ENCODE measurements around the gene PSMA6. TPM values are rescaled to one million over a fixed set of nuclear protein-coding genes. Genes with fewer than 3 reads are reported as not detected.

Gene PSMA6
- total and polyA plus RNA-seq, 10 of the 15 experiments (the other 5 are each of a cell fraction or from before 2014, with no cell fraction given) = 267 to 1,363 (median 402) TPM

DNA sequence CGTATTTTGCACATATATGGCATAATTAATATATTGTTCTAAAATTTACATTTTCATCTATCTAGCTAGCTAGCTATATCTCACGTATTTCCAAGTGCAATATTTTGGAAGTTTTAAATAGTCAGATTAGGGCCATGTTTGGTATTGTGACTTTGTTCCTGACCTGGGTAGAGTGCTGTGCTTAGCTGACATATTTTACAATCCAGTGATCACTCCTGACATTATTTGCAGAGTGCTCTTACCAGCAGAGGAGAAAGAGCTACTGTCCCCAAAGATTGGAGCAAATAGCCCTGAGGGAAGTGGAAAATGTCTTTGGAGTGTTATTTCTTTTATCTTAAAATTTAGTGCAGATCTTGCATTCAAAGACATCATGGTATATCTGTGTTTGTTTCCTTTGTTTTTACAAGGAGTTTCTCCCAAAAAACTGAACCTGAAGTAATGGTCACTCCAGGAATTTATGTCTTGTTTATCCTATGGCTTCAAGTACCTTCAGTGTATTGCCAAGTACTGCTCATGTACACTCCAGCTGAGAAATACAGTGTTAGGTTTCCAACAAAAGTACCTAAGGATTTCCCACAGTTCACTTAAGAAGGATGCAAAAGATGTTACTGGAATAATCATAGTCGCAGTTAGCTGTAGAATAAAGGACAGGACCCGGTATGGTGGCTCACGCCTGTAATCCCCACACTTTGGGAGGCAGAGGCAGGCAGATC, 49.4 kb upstream of the PSMA6 start (continued):
- TF ChIP-seq, protein P1, sequence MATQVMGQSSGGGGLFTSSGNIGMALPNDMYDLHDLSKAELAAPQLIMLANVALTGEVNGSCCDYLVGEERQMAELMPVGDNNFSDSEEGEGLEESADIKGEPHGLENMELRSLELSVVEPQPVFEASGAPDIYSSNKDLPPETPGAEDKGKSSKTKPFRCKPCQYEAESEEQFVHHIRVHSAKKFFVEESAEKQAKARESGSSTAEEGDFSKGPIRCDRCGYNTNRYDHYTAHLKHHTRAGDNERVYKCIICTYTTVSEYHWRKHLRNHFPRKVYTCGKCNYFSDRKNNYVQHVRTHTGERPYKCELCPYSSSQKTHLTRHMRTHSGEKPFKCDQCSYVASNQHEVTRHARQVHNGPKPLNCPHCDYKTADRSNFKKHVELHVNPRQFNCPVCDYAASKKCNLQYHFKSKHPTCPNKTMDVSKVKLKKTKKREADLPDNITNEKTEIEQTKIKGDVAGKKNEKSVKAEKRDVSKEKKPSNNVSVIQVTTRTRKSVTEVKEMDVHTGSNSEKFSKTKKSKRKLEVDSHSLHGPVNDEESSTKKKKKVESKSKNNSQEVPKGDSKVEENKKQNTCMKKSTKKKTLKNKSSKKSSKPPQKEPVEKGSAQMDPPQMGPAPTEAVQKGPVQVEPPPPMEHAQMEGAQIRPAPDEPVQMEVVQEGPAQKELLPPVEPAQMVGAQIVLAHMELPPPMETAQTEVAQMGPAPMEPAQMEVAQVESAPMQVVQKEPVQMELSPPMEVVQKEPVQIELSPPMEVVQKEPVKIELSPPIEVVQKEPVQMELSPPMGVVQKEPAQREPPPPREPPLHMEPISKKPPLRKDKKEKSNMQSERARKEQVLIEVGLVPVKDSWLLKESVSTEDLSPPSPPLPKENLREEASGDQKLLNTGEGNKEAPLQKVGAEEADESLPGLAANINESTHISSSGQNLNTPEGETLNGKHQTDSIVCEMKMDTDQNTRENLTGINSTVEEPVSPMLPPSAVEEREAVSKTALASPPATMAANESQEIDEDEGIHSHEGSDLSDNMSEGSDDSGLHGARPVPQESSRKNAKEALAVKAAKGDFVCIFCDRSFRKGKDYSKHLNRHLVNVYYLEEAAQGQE (IDR thresholded peaks at IDR 0.05; ENCODE audit: low read depth, low read length) = no peak
- no peak for TF ChIP-seq MYB (IDR thresholded peaks at IDR 0.05; ENCODE audit: borderline replicate concordance, low read depth, low read length)

DNA sequence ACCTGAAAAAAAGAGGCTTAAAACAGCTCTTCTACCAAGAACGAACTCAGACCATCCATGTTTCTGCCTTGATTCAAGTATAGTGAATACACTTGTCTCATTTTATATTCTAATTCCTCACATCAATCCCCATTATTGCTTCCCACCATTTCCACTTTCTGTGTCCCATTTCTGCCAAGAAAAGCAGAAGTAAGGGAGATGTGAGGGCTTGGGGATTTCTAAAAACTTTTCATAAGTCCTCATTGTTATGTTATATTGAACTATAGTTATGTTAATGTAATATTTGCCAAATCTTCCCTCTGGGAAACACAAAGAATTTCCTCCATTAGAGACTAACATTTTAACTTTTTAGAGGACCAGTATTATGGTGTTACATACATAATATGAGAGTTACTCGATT, 48.2 kb upstream of the PSMA6 start:
- Histone ChIP-seq H3K4me2 (ENCODE audit: control insufficient read depth, insufficient read depth) (no peak overlapping the region), H3K4me3 (no peak overlapping the region), H3K9me3 (replicated peaks; ENCODE audit: control insufficient read depth, insufficient read depth, low read length) (no peaks in the 10 kb centered on the region), H3K36me3 (ENCODE audit: control insufficient read depth in 2 of 2, insufficient read depth in 2 of 2, low read length in 1 of 2) (no peaks in the 10 kb centered on the region), H3K79me2 (ENCODE audit: control insufficient read depth, insufficient read depth, low read length) (no peaks in the 10 kb centered on the region), H3K27ac (ENCODE audit: control insufficient read depth, insufficient read depth) (no peak overlapping the region), H4K20me1 (ENCODE audit: control insufficient read depth, insufficient read depth) (no peaks in the 10 kb centered on the region), H3K4me1 (ENCODE audit: control insufficient read depth, insufficient read depth, low read length) (peaks cover 19% of the 10 kb centered on the region), H2AFZ (ENCODE audit: control insufficient read depth, low read depth, low read length) (no peak overlapping the region), H3K9ac (ENCODE audit: control insufficient read depth, insufficient read depth, low read length) (no peak overlapping the region), H3K27me3 (replicated peaks in 1 of 2; ENCODE audit: control insufficient read depth in 2 of 2, insufficient read depth in 2 of 2, low read length in 1 of 2) (no peaks in the 10 kb centered on the region)
- WGBS (ENCODE audit: insufficient coverage, insufficient replicate concordance, low lambda C conversion rate, missing lambda C conversion rate) = 98% methylated on average over 2 of the region's 2 CpGs
- DNase-seq (ENCODE audit: low read depth, low spot score) = no peak
- intact Hi-C loops (cut with micrococcal nuclease; ENCODE audit: unreplicated experiment) = no loop called here
- CTCF ChIA-PET = interaction anchor here (0.6 to 1.9 kb wide), 2 partner anchors 14 to 920 kb away, joined by 3 to 14 read pairs; no protein-coding TSS in a partner anchor
- SMC1A ChIA-PET (ENCODE audit: uncharacterized antibody, unreplicated experiment) = interaction anchor here (1.0 to 2.2 kb wide), 3 partner anchors 10 to 18 kb away, joined by 3 to 8 read pairs (median 5); no protein-coding TSS in a partner anchor
- BruUV-seq (replicated peaks) = no TSS peak
- in situ Hi-C loops (cut with MboI) = no loop called here
- POLR2A ChIA-PET = no interaction called here
- no peak for FAIRE-seq
- RAD21 ChIA-PET (ENCODE audit: unreplicated experiment) = no interaction called here
- ATAC-seq = no peak
- no peak for TF ChIP-seq SREBF2 (IDR thresholded peaks at IDR 0.05; ENCODE audit: low read length)
- TF ChIP-seq LARP7 (IDR thresholded peaks at IDR 0.05) = no peak
- TF ChIP-seq, protein P2, sequence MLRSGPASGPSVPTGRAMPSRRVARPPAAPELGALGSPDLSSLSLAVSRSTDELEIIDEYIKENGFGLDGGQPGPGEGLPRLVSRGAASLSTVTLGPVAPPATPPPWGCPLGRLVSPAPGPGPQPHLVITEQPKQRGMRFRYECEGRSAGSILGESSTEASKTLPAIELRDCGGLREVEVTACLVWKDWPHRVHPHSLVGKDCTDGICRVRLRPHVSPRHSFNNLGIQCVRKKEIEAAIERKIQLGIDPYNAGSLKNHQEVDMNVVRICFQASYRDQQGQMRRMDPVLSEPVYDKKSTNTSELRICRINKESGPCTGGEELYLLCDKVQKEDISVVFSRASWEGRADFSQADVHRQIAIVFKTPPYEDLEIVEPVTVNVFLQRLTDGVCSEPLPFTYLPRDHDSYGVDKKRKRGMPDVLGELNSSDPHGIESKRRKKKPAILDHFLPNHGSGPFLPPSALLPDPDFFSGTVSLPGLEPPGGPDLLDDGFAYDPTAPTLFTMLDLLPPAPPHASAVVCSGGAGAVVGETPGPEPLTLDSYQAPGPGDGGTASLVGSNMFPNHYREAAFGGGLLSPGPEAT (IDR thresholded peaks at IDR 0.05; ENCODE audit: low read depth) = no peak
- TF ChIP-seq HCFC1 (IDR thresholded peaks at IDR 0.05; ENCODE audit: low read length) = no peak
- no peak for TF ChIP-seq MYB (IDR thresholded peaks at IDR 0.05; ENCODE audit: borderline replicate concordance, low read depth, low read length)
- no peak for TF ChIP-seq YBX1 (IDR thresholded peaks at IDR 0.05)
- no peak for TF ChIP-seq ATF7 (IDR thresholded peaks at IDR 0.05; ENCODE audit: low read depth)
- no peak for TF ChIP-seq HDGF (IDR thresholded peaks at IDR 0.05)
- TF ChIP-seq, protein P3, sequence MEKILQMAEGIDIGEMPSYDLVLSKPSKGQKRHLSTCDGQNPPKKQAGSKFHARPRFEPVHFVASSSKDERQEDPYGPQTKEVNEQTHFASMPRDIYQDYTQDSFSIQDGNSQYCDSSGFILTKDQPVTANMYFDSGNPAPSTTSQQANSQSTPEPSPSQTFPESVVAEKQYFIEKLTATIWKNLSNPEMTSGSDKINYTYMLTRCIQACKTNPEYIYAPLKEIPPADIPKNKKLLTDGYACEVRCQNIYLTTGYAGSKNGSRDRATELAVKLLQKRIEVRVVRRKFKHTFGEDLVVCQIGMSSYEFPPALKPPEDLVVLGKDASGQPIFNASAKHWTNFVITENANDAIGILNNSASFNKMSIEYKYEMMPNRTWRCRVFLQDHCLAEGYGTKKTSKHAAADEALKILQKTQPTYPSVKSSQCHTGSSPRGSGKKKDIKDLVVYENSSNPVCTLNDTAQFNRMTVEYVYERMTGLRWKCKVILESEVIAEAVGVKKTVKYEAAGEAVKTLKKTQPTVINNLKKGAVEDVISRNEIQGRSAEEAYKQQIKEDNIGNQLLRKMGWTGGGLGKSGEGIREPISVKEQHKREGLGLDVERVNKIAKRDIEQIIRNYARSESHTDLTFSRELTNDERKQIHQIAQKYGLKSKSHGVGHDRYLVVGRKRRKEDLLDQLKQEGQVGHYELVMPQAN (conservative IDR thresholded peaks at IDR 0.05) = no peak
- TF ChIP-seq TAF1 (IDR thresholded peaks at IDR 0.05; ENCODE audit: borderline replicate concordance, low read depth, low read length) = no peak
- no peak for TF ChIP-seq RAD51 (IDR thresholded peaks at IDR 0.05)
- TF ChIP-seq SP1 (IDR thresholded peaks at IDR 0.05; ENCODE audit: low read depth, low read length) = no peak
- TF ChIP-seq, protein P4, sequence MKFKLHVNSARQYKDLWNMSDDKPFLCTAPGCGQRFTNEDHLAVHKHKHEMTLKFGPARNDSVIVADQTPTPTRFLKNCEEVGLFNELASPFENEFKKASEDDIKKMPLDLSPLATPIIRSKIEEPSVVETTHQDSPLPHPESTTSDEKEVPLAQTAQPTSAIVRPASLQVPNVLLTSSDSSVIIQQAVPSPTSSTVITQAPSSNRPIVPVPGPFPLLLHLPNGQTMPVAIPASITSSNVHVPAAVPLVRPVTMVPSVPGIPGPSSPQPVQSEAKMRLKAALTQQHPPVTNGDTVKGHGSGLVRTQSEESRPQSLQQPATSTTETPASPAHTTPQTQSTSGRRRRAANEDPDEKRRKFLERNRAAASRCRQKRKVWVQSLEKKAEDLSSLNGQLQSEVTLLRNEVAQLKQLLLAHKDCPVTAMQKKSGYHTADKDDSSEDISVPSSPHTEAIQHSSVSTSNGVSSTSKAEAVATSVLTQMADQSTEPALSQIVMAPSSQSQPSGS (IDR thresholded peaks at IDR 0.05; ENCODE audit: low read length) = no peak

Data from GM12878 (cell line).